IMR-90 (cell line): ENCODE measurements around the gene DOC2B. TPM values are rescaled to one million over a fixed set of nuclear protein-coding genes. Genes with fewer than 3 reads are reported as not detected.
"Not testable (repeated sequence)": the region's sequence is repeated elsewhere in the genome, so short reads cannot be mapped to it uniquely, and the experiment has no call there.

Source experiments
- ATAC-seq: fragments of 200-7000 bp; cut with Tn5 transposase; 2 replicates; pipeline ENCODE4 v1.9.1; 2020; ENCODE audit warnings: low read depth, mild to moderate bottlenecking, moderate library complexity
- BruUV-seq: library from RNA; stranded (reverse); fragments of 400-500 nt; replicated peaks from 2 replicates; lab custom pipeline; 2021; lab: Mats Ljungman, UMichigan
- CTCF ChIA-PET: fragments of 300-600 bp; formaldehyde crosslinking; extraction: SDS; loops from one replicate; lab custom pipeline; 2021; ENCODE audit warnings: antibody characterized with exemption; lab: Yijun Ruan, JAX
- POLR2A ChIA-PET: fragments of 300-600 bp; sonication (Branson Sonifier 250); formaldehyde crosslinking; loops from one replicate; lab custom pipeline; 2022; ENCODE audit warnings: antibody characterized with exemption; ENCODE audit not compliant: unreplicated experiment; lab: Charles Lee
- DNase-seq: peaks from one replicate; pipeline ENCODE4 v3.0.0; 2013
- H2AFZ ChIP-seq: replicated peaks from 2 replicates; pipeline ENCODE3; 2013; ENCODE audit warnings: low read length, mild to moderate bottlenecking; ENCODE audit not compliant: poor library complexity
- H2AK5ac ChIP-seq: 2 replicates; pipeline ENCODE4 v1.6.1; 2013; ENCODE audit warnings: low read depth, low read length, inconsistent platforms
- H2AK9ac ChIP-seq: replicated peaks from 2 replicates; pipeline ENCODE3; 2013; ENCODE audit warnings: mild to moderate bottlenecking, low read depth, low read length, moderate library complexity; ENCODE audit not compliant: poor library complexity
- H2BK120ac ChIP-seq: 2 replicates; pipeline ENCODE4 v1.6.1; 2013; ENCODE audit warnings: low read depth, low read length, inconsistent platforms
- H2BK15ac ChIP-seq: 3 replicates; pipeline ENCODE4 v1.6.1; 2013; ENCODE audit warnings: low read depth, low read length, inconsistent platforms
- H2BK20ac ChIP-seq: 2 replicates; pipeline ENCODE4 v1.6.1; 2013; ENCODE audit warnings: low read depth, mild to moderate bottlenecking, inconsistent platforms, low read length, moderate library complexity
- H2BK5ac ChIP-seq: 2 replicates; pipeline ENCODE4 v1.6.1; 2013; ENCODE audit warnings: mild to moderate bottlenecking, low read depth, low read length, inconsistent platforms; ENCODE audit not compliant: poor library complexity, severe bottlenecking
- H3K14ac ChIP-seq: replicated peaks from 2 replicates; pipeline ENCODE4 v1.6.1; 2013; ENCODE audit warnings: low read depth, low read length, inconsistent platforms
- H3K18ac ChIP-seq: 2 replicates; pipeline ENCODE4 v1.6.1; 2013; ENCODE audit warnings: low read depth, low read length, control low read depth
- H3K23ac ChIP-seq: 2 replicates; pipeline ENCODE4 v1.6.1; 2013; ENCODE audit warnings: low read depth, low read length, inconsistent platforms
- H3K27ac ChIP-seq: 2 replicates; pipeline ENCODE4 v1.5.1; 2013; ENCODE audit warnings: mild to moderate bottlenecking, control low read depth, low read length; ENCODE audit not compliant: insufficient read depth
- H3K27me3 ChIP-seq: 2 replicates; pipeline ENCODE4 v1.6.1; 2013; ENCODE audit warnings: low read length; ENCODE audit not compliant: control insufficient read depth, insufficient read depth
- H3K36me3 ChIP-seq: 2 replicates; pipeline ENCODE4 v1.6.1; 2013; ENCODE audit warnings: low read length, mixed read lengths; ENCODE audit not compliant: control insufficient read depth, insufficient read depth
- H3K4ac ChIP-seq: 2 replicates; pipeline ENCODE4 v1.6.1; 2013; ENCODE audit warnings: low read depth, low read length, inconsistent platforms
- H3K4me1 ChIP-seq: 2 replicates; pipeline ENCODE4 v1.6.1; 2013; ENCODE audit warnings: low read length, mixed read lengths; ENCODE audit not compliant: control insufficient read depth, insufficient read depth
- H3K4me2 ChIP-seq: 2 replicates; pipeline ENCODE4 v1.6.1; 2013; ENCODE audit warnings: low read depth, mild to moderate bottlenecking, control low read depth, low read length, moderate library complexity
- H3K4me3 ChIP-seq: 2 replicates; pipeline ENCODE4 v1.5.1; 2013; ENCODE audit warnings: low read depth, mild to moderate bottlenecking, control low read depth, low read length, moderate library complexity; ENCODE audit not compliant: insufficient read depth
- H3K56ac ChIP-seq: 2 replicates; pipeline ENCODE4 v1.6.1; 2013; ENCODE audit warnings: low read length, inconsistent platforms; ENCODE audit not compliant: insufficient read depth; ENCODE audit errors: extremely low read depth
- H3K79me1 ChIP-seq, 2 experiments: 2 replicates each; pipeline ENCODE4 v1.6.1; 2013; ENCODE audit warnings: low read length in 2 of 2, inconsistent platforms in 1 of 2, low read depth in 1 of 2
- H3K9ac ChIP-seq: 2 replicates; pipeline ENCODE4 v1.6.1; 2013; ENCODE audit warnings: low read depth, low read length, control low read depth
- H3K9me1 ChIP-seq: 2 replicates; pipeline ENCODE4 v1.6.1; 2013; ENCODE audit warnings: low read length, inconsistent platforms; ENCODE audit not compliant: insufficient read depth
- H3K9me3 ChIP-seq: 2 replicates; pipeline ENCODE4 v1.6.1; 2013; ENCODE audit warnings: low read length; ENCODE audit not compliant: control insufficient read depth, insufficient read depth
- H4K20me1 ChIP-seq: 2 replicates; pipeline ENCODE4 v1.6.1; 2013; ENCODE audit warnings: low read length, inconsistent platforms; ENCODE audit not compliant: insufficient read depth
- H4K5ac ChIP-seq: 2 replicates; pipeline ENCODE4 v1.6.1; 2013; ENCODE audit warnings: mild to moderate bottlenecking, low read depth, low read length, control low read depth
- H4K8ac ChIP-seq, 2 experiments: 2 replicates each; pipeline ENCODE4 v1.6.1; 2013; ENCODE audit warnings: low read depth in 2 of 2, low read length in 2 of 2, control low read depth in 1 of 2, inconsistent platforms in 1 of 2
- H4K91ac ChIP-seq: 2 replicates; pipeline ENCODE4 v1.6.1; 2013; ENCODE audit warnings: low read depth, low read length, inconsistent platforms; ENCODE audit not compliant: insufficient read depth
- CEBPB ChIP-seq: IDR thresholded peaks from 2 replicates; pipeline ENCODE4 v1.6.1; 2012; ENCODE audit warnings: low read depth, low read length, improper control_type of control experiment
- MAZ ChIP-seq: IDR thresholded peaks from 2 replicates; pipeline ENCODE4 v1.6.1; 2012; ENCODE audit warnings: low read depth, mild to moderate bottlenecking, low read length, improper control_type of control experiment, moderate library complexity, borderline replicate concordance
- POLR2A ChIP-seq: IDR thresholded peaks from 2 replicates; pipeline ENCODE4 v1.6.1; 2012; ENCODE audit warnings: mild to moderate bottlenecking, low read depth, low read length
- SMC3 ChIP-seq: fragments of 150-350 bp; IDR thresholded peaks from 2 replicates; pipeline ENCODE4 v1.6.1; 2016; ENCODE audit warnings: low read depth, mild to moderate bottlenecking, antibody characterized with exemption, low read length, moderate library complexity
- WGBS, 2 experiments: methylation state at CpG; one replicate each; pipeline versions ENCODE4 v1.1.5 to v1.1.7; 2013; ENCODE audit warnings: missing lambda C conversion rate in 2 of 2; ENCODE audit not compliant: insufficient read length in 1 of 2; ENCODE audit errors: extremely low coverage in 2 of 2; 5-methylcytosine and 5-hydroxymethylcytosine counted together
- dilution Hi-C: fragments of 300-500 bp; cut with HindIII; formaldehyde crosslinking; loops from one replicate; pipeline ENCODE4 v1.14.3; 2018; ENCODE audit warnings: low sequenced_read_pairs; ENCODE audit not compliant: unreplicated experiment
- in situ Hi-C: fragments of 300-500 bp; cut with MboI; formaldehyde crosslinking; loops from 3 replicates; pipeline ENCODE4 v1.14.3; 2019; ENCODE audit warnings: low sequenced_read_pairs, inconsistent platforms, mixed read lengths
- intact Hi-C: fragments of 100-400 bp; cut with micrococcal nuclease; formaldehyde crosslinking; loops from 2 replicates; pipeline ENCODE4 v1.10.0; 2022
- polyA plus RNA-seq, 3 experiments: library from polyadenylated mRNA; depleted of rRNA; stranded (reverse); fragments of >200 nt; gene quantifications; 2 replicates each; pipeline ENCODE4 v1.2.3, GENCODE V29; 2012; ENCODE audit warnings: low replicate concordance in 1 of 3
- total RNA-seq: library from RNA; depleted of rRNA; stranded (reverse); fragments of >200 nt; gene quantifications from 2 replicates; pipeline ENCODE4 v1.2.3, GENCODE V29; 2012

Gene DOC2B
- total and polyA plus RNA-seq, 2 of the 4 experiments (the other 2 are of a cell fraction): not detected

DNA sequence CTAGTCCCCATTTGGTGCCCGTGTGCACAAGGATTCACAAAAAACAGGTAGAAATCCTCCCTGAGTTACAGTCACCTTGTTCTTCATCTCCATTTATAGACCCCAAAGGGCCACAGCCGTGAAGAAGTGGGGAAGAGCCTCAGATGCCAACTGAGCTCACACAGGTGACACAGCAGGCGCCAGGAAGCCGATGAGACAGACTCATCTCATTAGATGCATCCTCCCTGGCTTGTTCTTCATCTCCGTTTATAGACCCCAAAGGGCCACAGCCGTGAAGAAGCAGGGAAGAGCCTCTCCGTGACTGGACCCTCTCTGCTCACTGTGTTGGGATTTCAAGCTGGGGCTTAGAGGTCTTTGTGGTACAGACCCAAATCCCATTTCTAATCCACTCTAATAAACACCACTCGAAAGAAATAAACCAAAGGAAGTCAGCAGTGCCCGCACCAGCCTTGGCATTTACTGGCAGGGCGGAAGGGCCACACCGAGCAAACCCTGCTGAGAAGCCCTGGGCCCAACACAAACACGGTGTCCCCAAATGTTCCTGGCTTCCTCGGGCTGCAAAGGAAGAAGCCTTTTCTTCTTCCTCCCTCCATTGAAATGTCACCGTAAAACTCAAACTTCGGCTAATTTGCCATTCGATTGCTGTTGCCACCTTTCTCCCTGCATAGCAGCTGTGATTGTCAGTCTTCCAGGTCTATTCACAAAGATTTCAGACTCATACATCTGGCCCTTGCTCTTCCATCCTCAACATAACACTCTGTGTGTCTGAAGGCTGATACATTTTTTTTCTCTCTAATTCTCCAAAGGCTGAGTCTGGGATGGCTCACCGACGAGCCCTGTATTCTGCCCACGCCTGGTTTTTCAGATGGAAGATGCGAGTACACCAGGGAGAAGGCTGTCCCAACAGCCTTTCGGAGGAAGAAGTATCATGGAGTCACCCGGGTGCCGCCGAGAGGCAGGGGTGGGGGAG is 44.9 kb upstream of the DOC2B start (continued):
- no peak for TF ChIP-seq MAZ

DNA sequence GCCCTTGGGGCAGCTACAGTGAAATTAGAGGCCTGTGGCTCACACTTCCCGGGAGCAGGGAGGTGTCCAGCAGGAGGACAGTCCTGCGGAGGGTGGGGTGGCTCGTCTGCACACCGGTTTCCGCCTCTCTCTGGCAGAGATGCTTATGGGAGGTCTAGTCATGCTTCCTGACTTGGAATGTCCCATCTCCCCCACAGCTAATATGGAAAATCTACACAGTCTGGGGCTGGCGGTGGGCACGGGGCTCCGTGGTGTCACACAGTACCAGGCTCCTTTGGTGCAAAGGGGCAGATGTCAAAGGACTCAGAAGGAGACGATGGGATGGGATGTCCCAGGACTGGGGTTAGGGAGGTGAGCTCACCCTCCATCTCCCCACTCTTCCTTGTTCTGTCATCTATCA is 44.1 kb upstream of the DOC2B start:
- CTCF ChIA-PET: no interaction called here
- Histone ChIP-seq H3K14ac (no peak overlapping the region), H3K27ac (no peak overlapping the region), H3K9ac (no peak overlapping the region), H2BK120ac (no peak overlapping the region), H2AK9ac (no peak overlapping the region), H3K23ac (no peak overlapping the region), H2BK15ac (no peak overlapping the region), H2AFZ (no peak overlapping the region), H4K8ac (no peak overlapping the region), H3K4ac (no peak overlapping the region), H4K20me1 (no peaks in the 10 kb centered on the region), H2BK5ac (no peak overlapping the region), H4K5ac (no peak overlapping the region), H3K9me3 (no peaks in the 10 kb centered on the region), H3K18ac (no peak overlapping the region), H3K36me3 (no peaks in the 10 kb centered on the region), H2BK20ac (no peak overlapping the region), H3K27me3 (peaks cover 4% of the 10 kb centered on the region; the same call in 1 of the 2 replicates), H3K4me3 (no peak overlapping the region), H3K79me1 (no peaks in the 10 kb centered on the region), H2AK5ac (no peak overlapping the region), H3K56ac (no peak overlapping the region), H4K91ac (no peak overlapping the region), H3K4me2 (no peak overlapping the region), H3K4me1 (no peaks in the 10 kb centered on the region; the same call in 1 of the 2 replicates), H3K9me1 (no peaks in the 10 kb centered on the region)
- intact Hi-C loops: no loop called here
- no TSS peak for BruUV-seq
- dilution Hi-C loops: no loop called here
- in situ Hi-C loops: no loop called here
- DNase-seq: no peak
- POLR2A ChIA-PET: no interaction called here
- no peak for ATAC-seq
- TF ChIP-seq SMC3: no peak
- TF ChIP-seq CEBPB: no peak
- no peak for TF ChIP-seq POLR2A
- 80% methylated on average over 1 of the region's 9 CpGs; no CpG with 5 or more reads in 1 of the 2 experiments for whole genome bisulfite sequencing, 2 experiments

DNA sequence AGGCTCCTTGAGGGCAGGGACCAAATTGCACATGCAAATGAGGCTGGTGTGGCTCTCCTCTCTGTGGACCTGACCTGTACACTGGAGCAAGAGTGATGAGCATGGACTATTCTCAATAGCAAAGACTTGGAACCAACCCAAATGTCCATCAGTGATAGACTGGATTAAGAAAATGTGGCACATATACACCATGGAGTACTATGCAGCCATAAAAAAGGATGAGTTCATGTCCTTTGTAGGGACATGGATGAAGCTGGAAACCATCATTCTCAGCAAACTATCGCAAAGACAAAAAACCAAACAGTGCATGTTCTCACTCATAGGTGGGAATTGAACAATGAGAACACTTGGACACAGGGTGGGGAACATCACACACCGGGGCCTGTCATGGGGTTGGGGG is 43.1 kb upstream of the DOC2B start:
- BruUV-seq, H3K9ac ChIP-seq, H3K9me1 ChIP-seq, H2BK5ac ChIP-seq, H2AFZ ChIP-seq, in situ Hi-C loops, CTCF ChIA-PET, H4K20me1 ChIP-seq, H3K27ac ChIP-seq, intact Hi-C loops, H2AK9ac ChIP-seq, ATAC-seq, POLR2A ChIA-PET, H3K23ac ChIP-seq, H4K91ac ChIP-seq, H3K18ac ChIP-seq, H2BK20ac ChIP-seq, H2BK15ac ChIP-seq, H3K14ac ChIP-seq, H3K27me3 ChIP-seq, H2AK5ac ChIP-seq, H4K8ac ChIP-seq, H3K4me2 ChIP-seq, H2BK120ac ChIP-seq, H3K36me3 ChIP-seq, H3K4me3 ChIP-seq, H3K79me1 ChIP-seq, H3K4me1 ChIP-seq, H4K5ac ChIP-seq, H3K56ac ChIP-seq, H3K4ac ChIP-seq, DNase-seq, H3K9me3 ChIP-seq, dilution Hi-C loops: not testable (repeated sequence)
- no CpG with 5 or more reads among the region's 2 CpGs for WGBS, 2 experiments
